GM23248 (cell line): ENCODE data around the gene PTPRN2.

Source experiments
- EZH2 ChIP-seq: fragments of 200-600 bp; sonication (generic); IDR thresholded peaks from 2 replicates; pipeline ENCODE4 v1.6.1; 2018; ENCODE audit warnings: antibody characterized with exemption, mild to moderate bottlenecking; ENCODE audit not compliant: insufficient read depth, poor library complexity, severe bottlenecking
- EZH2phosphoT487 ChIP-seq: fragments of 200-600 bp; sonication (generic); IDR thresholded peaks from 2 replicates; pipeline ENCODE4 v1.6.1; 2018; ENCODE audit warnings: antibody characterized with exemption, moderate library complexity, mild to moderate bottlenecking, low read depth; ENCODE audit not compliant: insufficient read depth

DNA sequence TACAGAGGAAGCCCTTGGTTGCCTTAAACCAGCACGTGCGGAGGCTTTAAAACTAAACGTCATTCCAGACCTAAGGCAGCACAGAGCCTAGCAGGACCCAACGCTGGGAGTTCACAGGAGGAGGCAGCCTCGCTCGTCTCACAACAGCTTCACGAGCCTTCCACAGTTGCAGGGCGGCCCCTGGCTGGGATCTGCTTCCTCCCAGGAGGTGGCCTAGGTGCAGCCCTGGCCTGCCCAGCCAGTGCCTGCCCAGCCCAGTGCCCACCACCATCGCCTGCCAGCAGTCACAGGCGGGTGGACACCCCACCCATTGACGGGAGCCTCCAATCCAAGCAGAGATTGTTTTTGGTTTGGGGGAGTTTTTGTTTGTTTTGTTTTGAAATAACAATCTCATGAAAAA is 96.5 kb downstream of the PTPRN2 start:
- TF ChIP-seq EZH2 (no peak), EZH2phosphoT487 (no peak)
